Endothelial cell of umbilical vein (primary cell): ENCODE measurements around the gene ARRDC2. TPM values are rescaled to one million over a fixed set of nuclear protein-coding genes. Genes with fewer than 3 reads are reported as not detected.

ENCODE experiments used
- BruUV-seq: library from RNA; stranded (reverse); fragments of 400-500 nt; replicated peaks from 2 replicates; lab custom pipeline; 2021; lab: Mats Ljungman, UMichigan
- CTCF ChIA-PET: fragments of 300-600, 350-600 bp; sonication (Branson Sonifier 250); formaldehyde crosslinking; loops from one replicate; lab custom pipeline; 2021; ENCODE audit warnings: antibody characterized with exemption, inconsistent platforms; lab: Charles Lee
- POLR2A ChIA-PET: fragments of 300-600, 350-600 bp; sonication (Branson Sonifier 250); formaldehyde crosslinking; loops from one replicate; lab custom pipeline; 2021; ENCODE audit warnings: antibody characterized with exemption, inconsistent platforms; lab: Charles Lee
- DNase-seq: peaks from one replicate; pipeline ENCODE4 v3.0.0-alpha.2; 2011; ENCODE audit warnings: low read depth, low spot score
- FAIRE-seq: peaks from 2 replicates; lab custom pipeline; 2011; peaks lifted over from hg19 to GRCh38; lab: Jason Lieb, UNC
- H2AFZ ChIP-seq: 2 replicates; pipeline ENCODE4 v1.6.0; 2012; ENCODE audit warnings: low read depth, low read length, control low read depth, inconsistent platforms
- H3K27ac ChIP-seq: 2 replicates; pipeline ENCODE4 v1.5.1; 2011; ENCODE audit warnings: low read depth, mild to moderate bottlenecking, control low read depth, low read length, moderate library complexity; ENCODE audit not compliant: insufficient read depth
- H3K27me3 ChIP-seq, 2 experiments: 2 replicates each; pipeline versions ENCODE4 v1.6.0 to v1.6.1; 2011; ENCODE audit warnings: low read length in 2 of 2, mixed read lengths in 1 of 2; ENCODE audit not compliant: control insufficient read depth in 2 of 2, insufficient read depth in 2 of 2
- H3K36me3 ChIP-seq, 2 experiments: 2 replicates in 1 of 2; 3 replicates in 1 of 2; pipeline ENCODE4 v1.5.1; 2011; ENCODE audit warnings: low read length in 2 of 2, mild to moderate bottlenecking in 1 of 2, moderate library complexity in 1 of 2; ENCODE audit not compliant: control insufficient read depth in 2 of 2, insufficient read depth in 2 of 2; ENCODE audit errors: extremely low read depth in 1 of 2
- H3K4me1 ChIP-seq: 3 replicates; pipeline ENCODE4 v1.5.1; 2011; ENCODE audit warnings: mild to moderate bottlenecking, low read length; ENCODE audit not compliant: control insufficient read depth, insufficient read depth; ENCODE audit errors: extremely low read depth
- H3K4me2 ChIP-seq: 2 replicates; pipeline ENCODE4 v1.6.1; 2011; ENCODE audit warnings: low read length, control low read depth, mixed read lengths; ENCODE audit not compliant: insufficient read depth
- H3K4me3 ChIP-seq, 3 experiments: fragments of 200-600 bp in 1 of 3; sonication (generic), shearing (Covaris generic) in 1 of 3; replicated peaks in 1 of 3; 2 replicates each; pipeline ENCODE4 v1.5.1; 2011 to 2016; ENCODE audit warnings: control low read depth in 3 of 3, low read length in 3 of 3, mild to moderate bottlenecking in 2 of 3, inconsistent platforms in 1 of 3, low read depth in 1 of 3, moderate library complexity in 1 of 3; ENCODE audit not compliant: insufficient read depth in 1 of 3
- H3K79me2 ChIP-seq: 2 replicates; pipeline ENCODE4 v1.6.0; 2012; ENCODE audit warnings: low read length, inconsistent platforms; ENCODE audit not compliant: control insufficient read depth, insufficient read depth
- H3K9ac ChIP-seq: replicated peaks from 2 replicates; pipeline ENCODE3; 2011; ENCODE audit warnings: low read length, control low read depth; ENCODE audit not compliant: insufficient read depth; ENCODE audit errors: extremely low read depth
- H3K9me1 ChIP-seq: replicated peaks from 3 replicates; pipeline ENCODE4 v1.6.0; 2011; ENCODE audit warnings: mild to moderate bottlenecking, low read length; ENCODE audit not compliant: control insufficient read depth, insufficient read depth; ENCODE audit errors: extremely low read depth
- H3K9me3 ChIP-seq: replicated peaks from 2 replicates; pipeline ENCODE4 v1.5.1; 2012; ENCODE audit warnings: low read length, inconsistent platforms; ENCODE audit not compliant: control insufficient read depth, insufficient read depth
- H4K20me1 ChIP-seq: replicated peaks from 2 replicates; pipeline ENCODE3; 2011; ENCODE audit warnings: mild to moderate bottlenecking, low read length; ENCODE audit not compliant: control insufficient read depth, insufficient read depth; ENCODE audit errors: extremely low read depth
- CTCF ChIP-seq, 2 donors: IDR thresholded peaks; 1 replicate in 1 of 2; 2 replicates in 1 of 2; pipeline ENCODE4 v1.5.1; 2011; ENCODE audit warnings: low read length in 2 of 2, mild to moderate bottlenecking in 2 of 2, moderate library complexity in 2 of 2, control low read depth in 1 of 2, inconsistent platforms in 1 of 2, low read depth in 1 of 2; ENCODE audit not compliant: insufficient read depth in 1 of 2; ENCODE audit errors: extremely low read depth in 1 of 2
- EZH2 ChIP-seq: IDR thresholded peaks from 2 replicates; pipeline ENCODE4 v1.6.1; 2012; ENCODE audit warnings: borderline replicate concordance, low read depth, mild to moderate bottlenecking, moderate library complexity, low read length, inconsistent platforms; ENCODE audit not compliant: severe bottlenecking
- FOS ChIP-seq: IDR thresholded peaks from 2 replicates; pipeline ENCODE4 v1.6.1; 2011; ENCODE audit warnings: mild to moderate bottlenecking, low read length, moderate library complexity, borderline replicate concordance; ENCODE audit not compliant: insufficient read depth
- GATA2 ChIP-seq: IDR thresholded peaks from 2 replicates; pipeline ENCODE4 v1.7.0; 2011; ENCODE audit warnings: low read depth, mild to moderate bottlenecking, moderate library complexity, mixed read lengths, low read length; ENCODE audit not compliant: insufficient read length, insufficient read depth
- JUN ChIP-seq: IDR thresholded peaks from 2 replicates; pipeline ENCODE4 v1.6.1; 2011; ENCODE audit warnings: borderline replicate concordance, low read depth; ENCODE audit not compliant: insufficient read length, insufficient read depth
- MAX ChIP-seq: IDR thresholded peaks from 2 replicates; pipeline ENCODE4 v1.6.1; 2011; ENCODE audit not compliant: insufficient read depth, insufficient read length
- MYC ChIP-seq: IDR thresholded peaks from one replicate; pipeline ENCODE4 v1.6.1; 2011; ENCODE audit warnings: mild to moderate bottlenecking, low read depth, low read length
- POLR2A ChIP-seq: IDR thresholded peaks from 2 replicates; pipeline ENCODE4 v1.6.1; 2012; ENCODE audit warnings: low read depth, mild to moderate bottlenecking, control low read depth, low read length
- POLR2AphosphoS5 ChIP-seq: IDR thresholded peaks from 2 replicates; pipeline ENCODE4 v1.6.1; 2012; ENCODE audit warnings: low read depth, mild to moderate bottlenecking, control low read depth, low read length, moderate library complexity; ENCODE audit not compliant: insufficient read depth
- dilution Hi-C: fragments of 300-500 bp; cut with MboI; formaldehyde crosslinking; loops from one replicate; pipeline ENCODE4 v1.15.0; 2019; ENCODE audit warnings: low sequenced_read_pairs; ENCODE audit not compliant: extremely low pct_ligation_motif_present
- intact Hi-C: fragments of 100-400 bp; cut with micrococcal nuclease; formaldehyde crosslinking; loops from one replicate; pipeline ENCODE4 v1.10.0; 2022
- polyA plus RNA-seq, 4 experiments: library from polyadenylated mRNA; depleted of rRNA in 3 of 4; stranded (reverse) in 3 of 4; unstranded in 1 of 4; fragments of >200 nt; gene quantifications; 2 replicates each; pipeline versions ENCODE4 v1.2.1 to v1.2.3, GENCODE V29; 2011 to 2012; ENCODE audit warnings: missing spikeins in 1 of 4
- total RNA-seq: library from RNA; stranded (reverse); gene quantifications from 2 replicates; pipeline ENCODE4 v1.2.3, GENCODE V29; 2021

ARRDC2 gene
- total and polyA plus RNA-seq, 2 donors (not counting 3 experiments of a cell fraction or from before 2014, with no cell fraction given), result 10.2 to 17.4 TPM

- no peaks in the 10 kb centered on the region for H3K9me1 ChIP-seq
- no peak overlapping the region for H2AFZ ChIP-seq
- BruUV-seq, result no TSS peak
- FAIRE-seq, result no peak
- no peaks in the 10 kb centered on the region for H3K9me3 ChIP-seq
- intact Hi-C loops (no loop called here), dilution Hi-C loops (no loop called here)
- no peak overlapping the region for H3K4me2 ChIP-seq
- no peaks in the 10 kb centered on the region for H3K27me3 ChIP-seq
- H3K79me2 ChIP-seq, result peaks cover 1% of the 10 kb centered on the region
- H4K20me1 ChIP-seq, result no peaks in the 10 kb centered on the region
- no peak overlapping the region for H3K27ac ChIP-seq
- no peak overlapping the region for H3K9ac ChIP-seq
- CTCF ChIA-PET, result interaction anchor here (0.7 to 1.2 kb wide), 2 partner anchors 19 to 48 kb away, joined by 4 to 7 read pairs; no protein-coding TSS in a partner anchor
- peaks cover 0 to 28% of the 10 kb centered on the region in 2 experiments for H3K36me3 ChIP-seq
- H3K4me3 ChIP-seq, result no peak overlapping the region
- POLR2A ChIA-PET, result no interaction called here
- peaks cover 7% of the 10 kb centered on the region for H3K4me1 ChIP-seq
- TF ChIP-seq FOS, result no peak
- no peak for DNase-seq
Measured at GRCh38 chr19:18010149-18010548, 2.2 kb downstream of the ARRDC2 start.

- Histone ChIP-seq H4K20me1 (no peaks in the 10 kb centered on the region), H3K4me2 (no peak overlapping the region), H3K4me1 (peaks cover 11% of the 10 kb centered on the region), H3K9ac (no peak overlapping the region), H3K9me3 (no peaks in the 10 kb centered on the region), H2AFZ (no peak overlapping the region), H3K79me2 (peaks cover under 1% of the 10 kb centered on the region), H3K9me1 (no peaks in the 10 kb centered on the region), H3K4me3 (no peak overlapping the region), H3K27ac (no peak overlapping the region), H3K36me3 (peaks cover 0 to 30% of the 10 kb centered on the region in 2 experiments), H3K27me3 (no peaks in the 10 kb centered on the region)
- CTCF ChIA-PET, result interaction anchor here (1.3 kb wide), 1 partner anchor 45 kb away, joined by 3 read pairs; no protein-coding TSS in a partner anchor
- intact Hi-C loops (no loop called here), dilution Hi-C loops (no loop called here)
- BruUV-seq, result no TSS peak
- FAIRE-seq (no peak), DNase-seq (no peak)
- TF ChIP-seq CTCF (IDR thresholded peaks at IDR 0.05; ENCODE audit: extremely low read depth in 1 of 2, insufficient read depth in 1 of 2, low read depth in 1 of 2, low read length in 2 of 2) (no peak), MAX (no peak), FOS (no peak), GATA2 (no peak), MYC (no peak), EZH2 (no peak), JUN (no peak), POLR2A (no peak), POLR2AphosphoS5 (no peak)
- POLR2A ChIA-PET, result no interaction called here
Measured at GRCh38 chr19:18013210-18014111, 5.5 kb downstream of the ARRDC2 start.
